T-helper 1 cell treated with Interleukin-12 subunit alpha and Interleukin-12 subunit beta and Interleukin-4 antibody, amounts not matched to agents 30 μg/mL and 1 μg/mL, for 36 hours (primary cell): ENCODE results near the gene BPIFA2.
A peak's percentile ranks its signal among the peaks of the same experiment; 100 is the strongest.

Experiments used
- H3K27ac Mint-ChIP-seq: one replicate; pipeline ENCODE4 v1.8.0; 2021; ENCODE audit warnings: mild to moderate bottlenecking, mixed read lengths
- H3K27me3 Mint-ChIP-seq: one replicate; pipeline ENCODE4 v1.8.0; 2021; ENCODE audit warnings: low read depth, mixed read lengths
- H3K36me3 Mint-ChIP-seq: one replicate; pipeline ENCODE4 v1.8.0; 2021; ENCODE audit warnings: low read depth, mixed read lengths
- H3K4me1 Mint-ChIP-seq: one replicate; pipeline ENCODE4 v1.8.0; 2021; ENCODE audit warnings: low read depth, mixed read lengths
- H3K4me3 Mint-ChIP-seq: one replicate; pipeline ENCODE4 v1.8.0; 2021; ENCODE audit warnings: mild to moderate bottlenecking, moderate library complexity, mixed read lengths
- H3K9me3 Mint-ChIP-seq: one replicate; pipeline ENCODE4 v1.8.0; 2021; ENCODE audit warnings: mixed read lengths

BPIFA2 gene

DNA sequence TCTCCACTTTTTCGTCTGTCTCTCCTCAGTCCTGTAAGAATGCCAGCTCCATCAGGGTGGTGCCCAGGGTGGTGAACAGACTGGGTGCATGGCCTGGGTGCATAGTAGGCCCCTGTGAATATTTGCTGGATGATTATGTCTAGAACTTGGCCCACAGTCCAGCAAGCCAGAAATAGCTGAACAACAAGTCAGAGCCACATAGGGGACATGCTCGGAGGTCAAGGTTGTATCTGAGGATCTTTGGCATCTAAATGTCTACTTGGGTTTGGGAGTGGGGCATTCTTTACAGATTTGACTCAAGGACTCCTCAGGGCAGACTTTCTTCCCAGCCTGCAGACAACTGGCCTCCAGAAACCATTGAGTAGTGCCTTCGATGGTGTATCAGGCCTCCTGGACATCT, 31.1 kb downstream of the BPIFA2 start:
- Mint-ChIP-seq H3K9me3 (no peaks in the 10 kb centered on the region), H3K4me1 (no peaks in the 10 kb centered on the region), H3K27me3 (no peaks in the 10 kb centered on the region)

GRCh38 chr20:33202451-33202850, 34.5 kb downstream of the BPIFA2 start:
- Mint-ChIP-seq H3K27ac (no peak overlapping the region), H3K27me3 (peaks cover 11% of the 10 kb centered on the region), H3K4me1 (no peaks in the 10 kb centered on the region), H3K4me3 (no peak overlapping the region), H3K9me3 (no peaks in the 10 kb centered on the region), H3K36me3 (no peaks in the 10 kb centered on the region)

More for the DNA sequence above, 31.1 kb downstream of the BPIFA2 start:
- Mint-ChIP-seq H3K4me3 (no peak overlapping the region), H3K36me3 (no peaks in the 10 kb centered on the region), H3K27ac (no peak overlapping the region)

- H3K27ac Mint-ChIP-seq, result no peak overlapping the region
- H3K4me3 Mint-ChIP-seq, result no peak overlapping the region
- peaks cover 11% of the 10 kb centered on the region for H3K27me3 Mint-ChIP-seq
- H3K4me1 Mint-ChIP-seq, result no peaks in the 10 kb centered on the region
- no peaks in the 10 kb centered on the region for H3K9me3 Mint-ChIP-seq
- H3K36me3 Mint-ChIP-seq, result no peaks in the 10 kb centered on the region
Measured at GRCh38 chr20:33203444-33203843, 35.5 kb downstream of the BPIFA2 start.

- peaks cover 4% of the 10 kb centered on the region for H3K4me1 Mint-ChIP-seq
- no peaks in the 10 kb centered on the region for H3K36me3 Mint-ChIP-seq
- no peak overlapping the region for H3K27ac Mint-ChIP-seq
- H3K4me3 Mint-ChIP-seq, result no peak overlapping the region
- H3K27me3 Mint-ChIP-seq, result peaks cover 25% of the 10 kb centered on the region
- no peaks in the 10 kb centered on the region for H3K9me3 Mint-ChIP-seq
Measured at GRCh38 chr20:33209789-33210188, 41.8 kb downstream of the BPIFA2 start.

- Mint-ChIP-seq H3K27me3 (peaks cover 24% of the 10 kb centered on the region), H3K27ac (peak overlapping the region; percentile 18), H3K4me3 (no peak overlapping the region), H3K4me1 (peaks cover 4% of the 10 kb centered on the region), H3K9me3 (no peaks in the 10 kb centered on the region), H3K36me3 (no peaks in the 10 kb centered on the region)
Measured at GRCh38 chr20:33210371-33210770, 42.4 kb downstream of the BPIFA2 start.

DNA sequence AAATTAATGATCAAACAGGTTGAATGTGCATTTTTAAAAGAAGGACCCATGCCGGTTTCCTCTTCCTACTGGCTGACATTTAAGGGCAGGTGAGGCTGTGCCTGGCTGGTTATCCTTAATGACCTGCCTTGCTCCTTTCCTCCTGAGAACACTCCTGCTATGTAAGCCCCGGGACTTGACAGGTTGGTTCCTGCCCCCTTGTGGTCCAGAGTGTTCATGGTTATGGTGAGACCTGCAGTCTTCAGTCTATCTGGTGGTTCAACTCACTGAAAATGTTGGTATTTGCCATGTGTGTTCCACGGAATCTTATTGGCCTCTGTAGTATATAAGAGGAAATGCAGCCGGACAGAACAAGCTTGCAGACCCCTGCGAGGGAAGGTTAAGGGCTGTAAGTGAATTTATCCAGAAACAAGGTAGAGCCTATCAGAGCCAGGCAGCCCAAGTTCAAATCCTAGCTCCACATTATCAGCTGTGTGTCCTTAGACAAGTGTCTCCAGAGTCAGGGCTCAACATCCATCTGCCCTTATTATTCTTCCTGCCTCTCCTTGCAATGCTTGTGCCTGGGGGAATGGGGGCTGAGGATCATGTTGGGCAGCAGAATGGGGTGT, 44.0 kb downstream of the BPIFA2 start:
- Mint-ChIP-seq H3K36me3 (no peaks in the 10 kb centered on the region), H3K27ac (no peak overlapping the region), H3K4me3 (no peak overlapping the region), H3K4me1 (peaks cover 4% of the 10 kb centered on the region), H3K9me3 (no peaks in the 10 kb centered on the region), H3K27me3 (peaks cover 33% of the 10 kb centered on the region)

DNA sequence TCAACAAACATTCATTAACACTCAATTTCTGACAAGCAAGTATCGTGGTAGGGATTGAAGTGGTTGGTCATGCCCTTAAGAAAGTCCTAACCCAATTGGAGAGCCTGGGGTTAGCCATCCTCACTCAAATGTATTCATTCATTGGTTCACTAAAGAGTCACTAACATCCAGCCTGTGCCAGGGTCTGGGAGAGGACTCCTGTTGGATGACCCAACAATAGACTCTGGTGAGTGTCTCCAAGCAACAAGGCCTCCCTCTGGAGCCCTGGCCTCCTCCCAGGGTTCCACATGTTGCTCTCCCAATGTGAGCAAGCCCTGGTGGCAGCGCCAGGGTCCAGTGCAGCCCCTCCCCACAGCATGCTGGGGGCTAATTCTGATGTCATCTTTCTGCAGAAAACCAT, 49.1 kb downstream of the BPIFA2 start, which contains the start of gene BPIFA3:
Gene BPIFA3, plus strand, starts transcription at position 301 of the 400 bp plus-strand sequence. CDS start 185 bp downstream, outside the sequence.
- Mint-ChIP-seq H3K4me3 (no peak within 1 kb of the TSS), H3K36me3 (no peaks in the 10 kb centered on the region), H3K9me3 (no peaks in the 10 kb centered on the region), H3K4me1 (no peaks in the 10 kb centered on the region), H3K27ac (no peak within 1 kb of the TSS), H3K27me3 (peaks cover 27% of the 10 kb centered on the region)

DNA sequence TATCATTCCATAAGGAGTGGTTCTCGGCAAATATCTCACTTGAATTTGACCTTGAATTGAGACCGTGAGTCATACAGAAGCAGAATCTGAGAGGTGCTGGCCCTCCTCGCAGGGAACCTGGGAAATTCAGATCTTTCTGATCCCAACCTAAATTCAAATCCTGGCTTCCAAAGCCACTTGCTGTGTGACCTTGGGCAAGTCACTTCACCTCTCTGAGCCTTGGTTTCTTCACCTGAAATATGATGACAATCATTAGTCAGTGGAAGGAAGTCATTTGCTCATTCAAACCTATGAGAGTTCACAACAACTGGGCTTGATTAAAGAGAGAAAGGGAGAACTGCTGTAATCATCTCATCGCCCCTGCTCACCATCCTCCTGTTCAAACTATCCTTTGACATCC, 56.4 kb downstream of the BPIFA2 start:
- Mint-ChIP-seq H3K36me3 (no peaks in the 10 kb centered on the region), H3K27ac (no peak overlapping the region), H3K4me3 (no peak overlapping the region), H3K9me3 (no peaks in the 10 kb centered on the region), H3K4me1 (no peaks in the 10 kb centered on the region), H3K27me3 (no peaks in the 10 kb centered on the region)

- Mint-ChIP-seq H3K36me3 (no peaks in the 10 kb centered on the region), H3K4me3 (no peak overlapping the region), H3K27me3 (no peaks in the 10 kb centered on the region), H3K9me3 (no peaks in the 10 kb centered on the region), H3K27ac (peak overlapping the region; percentile 16), H3K4me1 (peaks cover 22% of the 10 kb centered on the region)
Measured at GRCh38 chr20:33229843-33230242, 61.9 kb downstream of the BPIFA2 start.
